ENCODE measurements around the gene ADAD2. TPM values are rescaled to one million over a fixed set of nuclear protein-coding genes. Genes with fewer than 3 reads are reported as not detected.

Gene ADAD2
- total and polyA plus RNA-seq, 9 of the 15 experiments (the other 6 are each of a cell fraction or from before 2014, with no cell fraction given) = 0.07 TPM; not detected in 8

DNA sequence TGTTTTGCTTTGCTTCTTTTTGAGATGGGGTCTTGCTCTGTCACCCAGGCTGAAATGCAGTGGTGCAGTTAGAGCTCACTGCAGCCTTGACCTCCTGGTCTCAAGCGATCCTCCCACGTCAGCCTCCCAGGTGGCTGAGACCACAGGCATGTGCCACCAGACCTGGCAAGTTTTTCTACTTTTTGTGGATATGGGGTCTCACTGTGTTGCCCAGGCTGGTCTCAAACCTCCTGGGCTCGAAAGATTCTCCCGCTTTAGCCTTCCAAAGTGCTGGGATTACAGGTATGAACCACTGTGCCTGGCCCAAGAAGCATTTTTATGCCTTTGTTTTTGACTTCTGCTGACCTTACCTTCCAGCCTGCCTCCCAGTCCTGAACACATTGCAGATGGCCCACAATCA, 35.7 kb upstream of the ADAD2 start:
- Histone ChIP-seq H3K9me3 (replicated peaks; ENCODE audit: control insufficient read depth, insufficient read depth, low read depth, low read length) (no peaks in the 10 kb centered on the region), H3K79me2 (ENCODE audit: control insufficient read depth, insufficient read depth, low read length) (no peaks in the 10 kb centered on the region), H3K27me3 (ENCODE audit: control insufficient read depth in 2 of 2, insufficient read depth in 2 of 2, low read length in 2 of 2) (peaks cover 27 to 55% of the 10 kb centered on the region in 2 experiments), H3K36me3 (ENCODE audit: control insufficient read depth, insufficient read depth, low read length) (no peaks in the 10 kb centered on the region), H3K27ac (ENCODE audit: extremely low read depth, low read depth, low read length) (no peak overlapping the region), H2AFZ (ENCODE audit: low read depth, low read length) (no peak overlapping the region), H4K20me1 (replicated peaks; ENCODE audit: control insufficient read depth, insufficient read depth, low read length) (no peaks in the 10 kb centered on the region), H3K4me3 (no peak overlapping the region), H3K9me1 (ENCODE audit: control insufficient read depth, insufficient read depth, low read length) (no peaks in the 10 kb centered on the region), H3K4me1 (replicated peaks in 1 of 2; ENCODE audit: control insufficient read depth in 2 of 2, insufficient read depth in 2 of 2, low read length in 2 of 2) (peaks cover 0 to 4% of the 10 kb centered on the region in 2 experiments; a peak in 1 of 5 replicates), H3K9ac (ENCODE audit: insufficient read depth in 1 of 2, low read depth in 2 of 2, low read length in 2 of 2) (no peak overlapping the region), H3K4me2 (ENCODE audit: insufficient read depth, low read length) (no peak overlapping the region)
- no TSS peak for BruUV-seq (replicated peaks)
- WGBS (ENCODE audit: insufficient coverage, low coverage, missing lambda C conversion rate) = 18% methylated on average over 4 of the region's 4 CpGs
- ATAC-seq (no peak), DNase-seq (ENCODE audit: extremely low read depth in 1 of 4, low spot score in 3 of 4) (no peak), FAIRE-seq (no peak)
- in situ Hi-C loops (cut with MboI) (no loop called here), intact Hi-C loops (cut with micrococcal nuclease) (no loop called here)
- CTCF ChIA-PET (ENCODE audit: low intra/inter-chr PET ratio) = no interaction called here
- peak; percentile 73 for TF ChIP-seq ZNF121 (CRISPR knock-in tag; conservative IDR thresholded peaks at IDR 0.05)
- TF ChIP-seq BDP1 (IDR thresholded peaks at IDR 0.05; ENCODE audit: insufficient read depth, insufficient read length) = no peak
- POLR2A ChIA-PET = interaction anchor here (0.7 kb wide), 1 partner anchor 451 kb away, joined by 4 read pairs; no protein-coding TSS in a partner anchor

GRCh38 chr16:84155771-84156170, 35.2 kb upstream of the ADAD2 start:
- no peak overlapping the region for H3K27ac ChIP-seq (ENCODE audit: extremely low read depth, low read depth, low read length)
- FAIRE-seq = no peak
- H3K4me3 ChIP-seq = no peak overlapping the region
- no peaks in the 10 kb centered on the region for H4K20me1 ChIP-seq (replicated peaks; ENCODE audit: control insufficient read depth, insufficient read depth, low read length)
- H3K36me3 ChIP-seq (ENCODE audit: control insufficient read depth, insufficient read depth, low read length) = no peaks in the 10 kb centered on the region
- no peaks in the 10 kb centered on the region for H3K9me1 ChIP-seq (ENCODE audit: control insufficient read depth, insufficient read depth, low read length)
- ChIA-PET CTCF (ENCODE audit: low intra/inter-chr PET ratio) (no interaction called here), POLR2A (interaction anchor here (0.7 to 1.2 kb wide), 3 partner anchors 11 to 451 kb away, joined by 3 to 4 read pairs (median 4); no protein-coding TSS in a partner anchor)
- H3K9ac ChIP-seq (ENCODE audit: insufficient read depth in 1 of 2, low read depth in 2 of 2, low read length in 2 of 2) = no peak overlapping the region
- no peak for DNase-seq (ENCODE audit: extremely low read depth in 1 of 4, low spot score in 3 of 4)
- TF ChIP-seq ZC3H11A (IDR thresholded peaks at IDR 0.05; ENCODE audit: low read depth, low read length) (no peak), NONO (IDR thresholded peaks at IDR 0.05; ENCODE audit: low read depth in 2 of 2, low read length in 1 of 2) (no peak), ZNF224 (CRISPR knock-in tag; IDR thresholded peaks at IDR 0.05) (no peak), FUS (optimal IDR thresholded peaks at IDR 0.05; ENCODE audit: low read depth, low read length) (no peak), NFRKB (IDR thresholded peaks at IDR 0.05; ENCODE audit: low read depth) (no peak)
- no peak overlapping the region for H2AFZ ChIP-seq (ENCODE audit: low read depth, low read length)
- peaks cover 27 to 56% of the 10 kb centered on the region in 2 experiments; a peak in 4 of 5 replicates for H3K27me3 ChIP-seq (ENCODE audit: control insufficient read depth in 2 of 2, insufficient read depth in 2 of 2, low read length in 2 of 2)
- ATAC-seq = no peak
- H3K9me3 ChIP-seq (replicated peaks; ENCODE audit: control insufficient read depth, insufficient read depth, low read depth, low read length) = no peaks in the 10 kb centered on the region
- 18% methylated on average over 6 of the region's 6 CpGs for WGBS (ENCODE audit: insufficient coverage, low coverage, missing lambda C conversion rate)
- H3K4me2 ChIP-seq (ENCODE audit: insufficient read depth, low read length) = no peak overlapping the region
- no peaks in the 10 kb centered on the region for H3K79me2 ChIP-seq (ENCODE audit: control insufficient read depth, insufficient read depth, low read length)
- intact Hi-C loops (cut with micrococcal nuclease) = no loop called here
- H3K4me1 ChIP-seq (replicated peaks in 1 of 2; ENCODE audit: control insufficient read depth in 2 of 2, insufficient read depth in 2 of 2, low read length in 2 of 2) = peaks cover 0 to 4% of the 10 kb centered on the region in 2 experiments; a peak in 1 of 5 replicates
- no TSS peak for BruUV-seq (replicated peaks)
- in situ Hi-C loops (cut with MboI) = no loop called here

Data from K562 (cell line).